K562 (cell line): ENCODE data around the gene KMT2D. TPM values are rescaled to one million over a fixed set of nuclear protein-coding genes. Genes with fewer than 3 reads are reported as not detected.

Experiments used
- HDAC2 ChIP-seq: fragments of 450-650 bp; IDR thresholded peaks from 2 replicates; pipeline ENCODE4 v1.6.1; 2016; ENCODE audit warnings: mild to moderate bottlenecking
- HES1 ChIP-seq: fragments of 450-650 bp; IDR thresholded peaks from 2 replicates; pipeline ENCODE4 v1.6.1; 2016; ENCODE audit warnings: low read depth, mild to moderate bottlenecking, moderate library complexity
- HIVEP1 ChIP-seq: fragments of 250-450 bp; sonication (Bioruptor Pico); IDR thresholded peaks from 2 replicates; pipeline ENCODE4 v1.4.0; 2020; ENCODE audit warnings: mild to moderate bottlenecking
- MYBL2 ChIP-seq, 2 experiments: fragments of 450-650 bp in 1 of 2; sonication (generic) in 1 of 2; formaldehyde crosslinking in 1 of 2; IDR thresholded peaks; 2 replicates each; pipeline versions ENCODE4 v1.6.1 to v1.8.1; 2017 to 2022; ENCODE audit warnings: borderline replicate concordance in 1 of 2, inconsistent platforms in 1 of 2, low read depth in 1 of 2, mild to moderate bottlenecking in 1 of 2, missing genetic modification reagents in 1 of 2, moderate library complexity in 1 of 2
- RBBP5 ChIP-seq: fragments of 200-600 bp; sonication (generic); IDR thresholded peaks from 2 replicates; pipeline ENCODE4 v1.6.1; 2012; ENCODE audit warnings: borderline replicate concordance, mild to moderate bottlenecking, low read length, control low read depth, inconsistent platforms; ENCODE audit not compliant: insufficient read depth, poor library complexity, severe bottlenecking
- SIN3B ChIP-seq: fragments of 450-650 bp; IDR thresholded peaks from 2 replicates; pipeline ENCODE4 v1.6.1; 2017; ENCODE audit warnings: low read depth, mild to moderate bottlenecking, moderate library complexity
- SMAD3 ChIP-seq: fragments of 450-650 bp; formaldehyde crosslinking; conservative IDR thresholded peaks from 2 replicates; pipeline ENCODE4 v1.4.0; 2020; ENCODE audit warnings: mild to moderate bottlenecking
- SMARCE1 ChIP-seq: fragments of 450-650 bp; IDR thresholded peaks from 2 replicates; pipeline ENCODE4 v1.7.1; 2016; ENCODE audit warnings: mild to moderate bottlenecking
- SRSF1 ChIP-seq: fragments of 200-400 bp; formaldehyde crosslinking; IDR thresholded peaks from 2 replicates; pipeline ENCODE4 v1.6.1; 2017; ENCODE audit warnings: mild to moderate bottlenecking, low read depth, low read length, moderate library complexity
- TBP ChIP-seq: optimal IDR thresholded peaks from 2 replicates; pipeline ENCODE3; 2011; ENCODE audit warnings: low read depth, low read length, improper control_type of control experiment
- TEAD2 ChIP-seq: fragments of 450-650 bp; IDR thresholded peaks from 2 replicates; pipeline ENCODE4 v1.6.1; 2016; ENCODE audit warnings: missing genetic modification characterization, control low read depth, missing compliant biosample characterization
- TOE1 ChIP-seq, 2 experiments: fragments of 450-650 bp in 1 of 2; sonication (generic) in 1 of 2; formaldehyde crosslinking in 1 of 2; IDR thresholded peaks; 2 replicates each; pipeline versions ENCODE4 v1.7.1 to v1.8.0; 2016 to 2022; ENCODE audit warnings: borderline replicate concordance in 2 of 2, mild to moderate bottlenecking in 2 of 2, antibody characterized with exemption in 1 of 2, inconsistent platforms in 1 of 2, low read depth in 1 of 2, missing genetic modification reagents in 1 of 2, moderate library complexity in 1 of 2
- ZBTB1 ChIP-seq: sonication (generic); formaldehyde crosslinking; IDR thresholded peaks from 2 replicates; pipeline ENCODE4 v1.8.1; 2023; ENCODE audit warnings: missing genetic modification reagents, low read depth, mild to moderate bottlenecking, borderline replicate concordance
- ZBTB8A ChIP-seq: fragments of 450-650 bp; IDR thresholded peaks from 2 replicates; pipeline ENCODE4 v1.6.1; 2018; ENCODE audit warnings: mild to moderate bottlenecking, moderate library complexity; ENCODE audit not compliant: partially characterized antibody
- ZNF395 ChIP-seq: fragments of 200-800 bp; sonication (Bioruptor generic); IDR thresholded peaks from 2 replicates; pipeline ENCODE4 v1.6.1; 2017; ENCODE audit warnings: missing genetic modification characterization, missing compliant biosample characterization
- ZNF444 ChIP-seq: fragments of 250-450 bp; sonication (Bioruptor Pico); IDR thresholded peaks from 2 replicates; pipeline ENCODE4 v1.4.0; 2020; ENCODE audit warnings: mild to moderate bottlenecking, moderate library complexity
- ZNF79 ChIP-seq: fragments of 250-450 bp; sonication (Bioruptor Pico); IDR thresholded peaks from 2 replicates; pipeline ENCODE4 v1.4.0; 2020; ENCODE audit warnings: low read depth, mild to moderate bottlenecking, moderate library complexity
- polyA plus RNA-seq, 8 experiments: library from polyadenylated mRNA; depleted of rRNA in 4 of 8; stranded (reverse) in 5 of 8; unstranded in 3 of 8; fragments of >200 nt; fragmentation: Nextera tagmentation in 2 of 8; fragmentation: Illumina TruSeq in 1 of 8; extraction: Ambion mirVana in 2 of 8; extraction: Trizol in 1 of 8; gene quantifications; 2 replicates each; pipeline versions ENCODE4 v1.2.1 to v1.2.3, GENCODE V29; 2011 to 2014; ENCODE audit warnings: inconsistent platforms in 1 of 8, missing spikeins in 1 of 8
- total RNA-seq, 7 experiments: library from RNA; depleted of rRNA in 6 of 7; stranded (reverse); fragments of >200 nt in 6 of 7; fragmentation: Illumina TruSeq in 2 of 7; extraction: Trizol in 2 of 7; gene quantifications; 2 replicates each; pipeline versions ENCODE4 v1.2.1 to v1.2.3, GENCODE V29; 2011 to 2021; ENCODE audit warnings: low replicate concordance in 1 of 7
- TF ChIP-seq, protein P1 (sequence below), 2 experiments: fragments of 450-650 bp; conservative IDR thresholded peaks; 2 replicates each; pipeline ENCODE4 v1.6.1; 2017; ENCODE audit warnings: mild to moderate bottlenecking in 2 of 2, moderate library complexity in 2 of 2
- TF ChIP-seq, protein P2 (sequence below), 3 experiments: fragments of 200-800 bp in 1 of 3; sonication (Bioruptor generic) in 1 of 3; sonication (generic) in 1 of 3; formaldehyde crosslinking in 1 of 3; IDR thresholded peaks; 2 replicates each; pipeline versions ENCODE4 v1.6.1 to v1.8.0; 2016 to 2022; ENCODE audit warnings: mild to moderate bottlenecking in 2 of 3, missing compliant biosample characterization in 2 of 3, missing genetic modification characterization in 2 of 3, missing genetic modification reagents in 1 of 3

The KMT2D gene
- total and polyA plus RNA-seq, 9 of the 15 experiments (the other 6 are each of a cell fraction or from before 2014, with no cell fraction given), result 0.22 to 93.7 (median 13.7) TPM

DNA sequence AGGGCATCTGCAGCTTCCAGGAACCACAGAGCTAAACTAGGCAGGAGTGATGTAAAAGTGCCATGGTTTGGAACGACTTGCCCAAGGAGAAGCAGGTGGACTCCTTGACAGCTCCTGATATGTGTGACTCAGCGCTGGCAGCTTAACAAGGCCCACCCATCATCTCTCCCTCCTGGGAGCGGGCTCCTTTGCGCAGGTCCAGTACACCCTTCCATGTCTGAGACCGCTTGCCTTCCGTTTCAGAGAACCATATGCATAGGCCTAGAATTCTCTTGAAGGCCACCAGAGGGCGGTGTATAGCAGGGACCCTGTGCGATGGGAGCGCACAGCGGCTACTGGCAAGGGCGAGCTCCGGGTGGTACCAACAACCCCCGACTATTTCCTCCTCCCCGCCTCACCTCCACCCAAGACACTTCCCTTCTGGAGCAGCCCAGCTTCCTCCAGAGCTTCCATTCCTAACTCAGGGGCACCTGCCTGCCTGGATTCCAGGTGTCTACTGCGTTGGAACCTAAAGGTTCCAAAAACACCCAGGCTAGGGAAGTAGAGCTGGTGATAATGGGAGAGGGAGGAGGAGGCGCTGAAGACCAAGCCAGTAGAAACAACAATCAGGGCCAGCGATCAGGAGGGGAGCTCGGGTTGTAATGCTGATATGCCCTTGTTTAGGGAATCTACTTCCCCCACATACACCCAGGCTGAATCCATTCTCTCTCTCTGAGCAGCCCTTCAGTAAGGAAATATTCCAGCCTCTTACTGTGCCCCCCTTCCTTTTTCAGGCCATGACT, 27.7 kb upstream of the KMT2D start (continued):
- TF ChIP-seq HES1 (peak; percentile 46; the same call in 1 of the 2 replicates), TEAD2 (tag) (no peak), TBP (peak; percentile 47), HDAC2 (0 out of 2 replicates have a peak, but pooled peaks have one; percentile 51), ZNF79 (CRISPR knock-in tag) (no peak), SIN3B (no peak), MYBL2 (IDR thresholded peaks at IDR 0.05; ENCODE audit: low read depth) (no peak), MYBL2 (CRISPR knock-in tag; IDR thresholded peaks at IDR 0.05; ENCODE audit: borderline replicate concordance) (no peak), SMAD3 (CRISPR knock-in tag) (no peak), ZBTB1 (CRISPR knock-in tag) (no peak), SRSF1 (no peak), SMARCE1 (peak; percentile 15; the same call in 1 of the 2 replicates), ZBTB8A (no peak), TOE1 (IDR thresholded peaks at IDR 0.05; ENCODE audit: borderline replicate concordance) (peak; percentile 62; the same call in 1 of the 2 replicates), TOE1 (CRISPR knock-in tag; IDR thresholded peaks at IDR 0.05; ENCODE audit: borderline replicate concordance, low read depth) (no peak), HIVEP1 (CRISPR knock-in tag) (no peak), ZNF395 (peak; percentile 85), ZNF444 (CRISPR knock-in tag) (peak; percentile 59; the same call in 1 of the 2 replicates), RBBP5 (no peak)
- TF ChIP-seq, protein P1, sequence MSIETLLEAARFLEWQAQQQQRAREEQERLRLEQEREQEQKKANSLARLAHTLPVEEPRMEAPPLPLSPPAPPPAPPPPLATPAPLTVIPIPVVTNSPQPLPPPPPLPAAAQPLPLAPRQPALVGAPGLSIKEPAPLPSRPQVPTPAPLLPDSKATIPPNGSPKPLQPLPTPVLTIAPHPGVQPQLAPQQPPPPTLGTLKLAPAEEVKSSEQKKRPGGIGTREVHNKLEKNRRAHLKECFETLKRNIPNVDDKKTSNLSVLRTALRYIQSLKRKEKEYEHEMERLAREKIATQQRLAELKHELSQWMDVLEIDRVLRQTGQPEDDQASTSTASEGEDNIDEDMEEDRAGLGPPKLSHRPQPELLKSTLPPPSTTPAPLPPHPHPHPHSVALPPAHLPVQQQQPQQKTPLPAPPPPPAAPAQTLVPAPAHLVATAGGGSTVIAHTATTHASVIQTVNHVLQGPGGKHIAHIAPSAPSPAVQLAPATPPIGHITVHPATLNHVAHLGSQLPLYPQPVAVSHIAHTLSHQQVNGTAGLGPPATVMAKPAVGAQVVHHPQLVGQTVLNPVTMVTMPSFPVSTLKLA (conservative IDR thresholded peaks at IDR 0.05), result peak in 1 of 2 experiments; percentile 41; a peak in 1 of 4 replicates
- TF ChIP-seq, protein P2, sequence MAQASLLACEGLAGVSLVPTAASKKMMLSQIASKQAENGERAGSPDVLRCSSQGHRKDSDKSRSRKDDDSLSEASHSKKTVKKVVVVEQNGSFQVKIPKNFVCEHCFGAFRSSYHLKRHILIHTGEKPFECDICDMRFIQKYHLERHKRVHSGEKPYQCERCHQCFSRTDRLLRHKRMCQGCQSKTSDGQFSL (CRISPR knock-in tag; IDR thresholded peaks at IDR 0.05), result 0 out of 2 replicates have a peak, but pooled peaks have one; percentile 11
- TF ChIP-seq, protein P2 (tag; IDR thresholded peaks at IDR 0.05), result no peak
